ENCODE results near the gene MCU. TPM values are rescaled to one million over a fixed set of nuclear protein-coding genes. Genes with fewer than 3 reads are reported as not detected.

The MCU gene
- total RNA-seq, 1 experiment from 2014 or later = 37.2 TPM

DNA sequence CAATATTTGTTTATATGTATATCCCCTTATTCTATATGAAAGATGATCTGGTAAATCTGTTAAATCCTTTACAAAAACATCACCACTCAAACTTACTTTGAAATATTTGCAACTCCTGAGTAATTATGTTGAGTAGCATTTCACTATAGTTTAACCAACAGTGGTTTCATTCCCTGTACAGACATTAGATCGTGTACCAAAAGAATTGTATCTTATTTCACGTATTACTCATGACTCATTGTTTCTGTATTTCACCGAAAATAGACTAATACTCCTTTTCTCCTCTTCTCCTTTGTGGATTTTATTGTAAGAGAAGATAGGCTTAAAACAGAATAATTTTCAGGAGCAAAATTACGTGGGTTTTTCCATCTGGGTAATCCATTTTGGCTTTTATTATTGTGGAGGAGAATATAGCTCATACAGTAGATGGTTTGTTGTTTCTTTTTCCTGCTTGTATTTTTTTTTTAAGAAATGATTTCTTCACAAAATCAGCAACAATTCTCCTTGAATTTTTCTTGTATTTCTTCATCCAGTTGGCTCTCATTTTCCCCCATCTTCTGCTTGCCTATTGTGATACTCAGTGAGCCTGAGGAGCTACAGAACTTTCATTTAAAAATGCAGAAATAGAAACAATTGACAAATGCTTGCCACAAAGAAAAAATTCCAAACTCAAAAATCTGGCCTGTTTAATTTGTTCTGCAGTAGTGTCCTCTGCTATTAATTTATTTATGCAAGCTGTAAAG is 111.0 kb downstream of the MCU start:
- ATAC-seq = no peak
- no peak for DNase-seq (ENCODE audit: low spot score)
- H3K27me3 Mint-ChIP-seq (ENCODE audit: low read depth) = no peaks in the 10 kb centered on the region
- POLR2A ChIA-PET = no interaction called here
- no peak overlapping the region for H3K4me3 Mint-ChIP-seq
- no peaks in the 10 kb centered on the region for H3K36me3 Mint-ChIP-seq
- H3K27ac Mint-ChIP-seq = peak overlapping the region; percentile 91
- H3K4me1 Mint-ChIP-seq = peaks cover 26% of the 10 kb centered on the region
- no peak for TF ChIP-seq ATF1 (CRISPR knock-in tag; IDR thresholded peaks at IDR 0.05)
- no peak for TF ChIP-seq JUN (CRISPR knock-in tag; IDR thresholded peaks at IDR 0.05)
- no peak for TF ChIP-seq ZNF219 (CRISPR knock-in tag; IDR thresholded peaks at IDR 0.05; ENCODE audit: borderline replicate concordance)
- TF ChIP-seq NR3C1 (CRISPR knock-in tag; conservative IDR thresholded peaks at IDR 0.05; ENCODE audit: low read depth) = no peak
- TF ChIP-seq EMX1 (CRISPR knock-in tag; IDR thresholded peaks at IDR 0.05) = no peak
- CTCF ChIA-PET = interaction anchor here (0.6 to 1.0 kb wide), 2 partner anchors 32 to 107 kb away, joined by 4 to 6 read pairs; no protein-coding TSS in a partner anchor
- H3K9me3 Mint-ChIP-seq = no peaks in the 10 kb centered on the region

DNA sequence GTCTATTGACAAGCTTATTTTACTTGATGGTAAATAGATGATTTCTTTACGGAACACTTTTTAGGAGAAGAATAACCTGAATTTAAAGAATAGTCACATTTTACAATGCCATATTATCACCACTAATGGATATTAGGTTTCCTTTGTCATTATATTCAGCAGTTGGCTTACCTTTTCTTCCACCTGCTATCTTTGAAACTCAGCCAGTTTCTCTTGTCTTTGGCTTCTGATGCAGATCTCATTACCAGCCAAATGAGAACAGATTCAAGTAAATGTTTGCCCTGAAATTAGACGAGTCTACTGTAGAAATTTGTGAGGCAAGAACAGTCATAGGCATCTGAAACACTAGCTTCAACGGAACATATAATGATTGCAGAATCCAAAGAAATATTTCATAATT is 116.1 kb downstream of the MCU start:
- H3K27ac Mint-ChIP-seq = no peak overlapping the region
- no peaks in the 10 kb centered on the region for H3K27me3 Mint-ChIP-seq (ENCODE audit: low read depth)
- ATAC-seq (no peak), DNase-seq (ENCODE audit: low spot score) (no peak)
- H3K9me3 Mint-ChIP-seq = no peaks in the 10 kb centered on the region
- CTCF ChIA-PET = no interaction called here
- H3K36me3 Mint-ChIP-seq = no peaks in the 10 kb centered on the region; the same call in 1 of the 2 replicates
- POLR2A ChIA-PET = no interaction called here
- TF ChIP-seq FOXK1 (CRISPR knock-in tag; IDR thresholded peaks at IDR 0.05) (no peak), IRF2 (CRISPR knock-in tag; IDR thresholded peaks at IDR 0.05; ENCODE audit: borderline replicate concordance, low read depth) (no peak), GRHL2 (CRISPR knock-in tag; IDR thresholded peaks at IDR 0.05; ENCODE audit: insufficient replicate concordance, severe bottlenecking) (no peak), EMX1 (CRISPR knock-in tag; IDR thresholded peaks at IDR 0.05) (no peak), RELA (CRISPR knock-in tag; IDR thresholded peaks at IDR 0.05; ENCODE audit: borderline replicate concordance) (no peak), CREB1 (CRISPR knock-in tag; IDR thresholded peaks at IDR 0.05) (no peak), NR2C2 (CRISPR knock-in tag; IDR thresholded peaks at IDR 0.05) (no peak), JAZF1 (CRISPR knock-in tag; IDR thresholded peaks at IDR 0.05) (no peak), HMGA2 (CRISPR knock-in tag; IDR thresholded peaks at IDR 0.05) (no peak), ZNF423 (CRISPR knock-in tag; IDR thresholded peaks at IDR 0.05) (no peak), ELF4 (CRISPR knock-in tag; IDR thresholded peaks at IDR 0.05; ENCODE audit: low read depth) (no peak), ZNF138 (CRISPR knock-in tag; conservative IDR thresholded peaks at IDR 0.05) (no peak), GTF2I (CRISPR knock-in tag; conservative IDR thresholded peaks at IDR 0.05) (no peak)
- TF ChIP-seq, protein P1, sequence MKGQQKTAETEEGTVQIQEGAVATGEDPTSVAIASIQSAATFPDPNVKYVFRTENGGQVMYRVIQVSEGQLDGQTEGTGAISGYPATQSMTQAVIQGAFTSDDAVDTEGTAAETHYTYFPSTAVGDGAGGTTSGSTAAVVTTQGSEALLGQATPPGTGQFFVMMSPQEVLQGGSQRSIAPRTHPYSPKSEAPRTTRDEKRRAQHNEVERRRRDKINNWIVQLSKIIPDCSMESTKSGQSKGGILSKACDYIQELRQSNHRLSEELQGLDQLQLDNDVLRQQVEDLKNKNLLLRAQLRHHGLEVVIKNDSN (CRISPR knock-in tag; IDR thresholded peaks at IDR 0.05) = no peak
- TF ChIP-seq, protein P2, sequence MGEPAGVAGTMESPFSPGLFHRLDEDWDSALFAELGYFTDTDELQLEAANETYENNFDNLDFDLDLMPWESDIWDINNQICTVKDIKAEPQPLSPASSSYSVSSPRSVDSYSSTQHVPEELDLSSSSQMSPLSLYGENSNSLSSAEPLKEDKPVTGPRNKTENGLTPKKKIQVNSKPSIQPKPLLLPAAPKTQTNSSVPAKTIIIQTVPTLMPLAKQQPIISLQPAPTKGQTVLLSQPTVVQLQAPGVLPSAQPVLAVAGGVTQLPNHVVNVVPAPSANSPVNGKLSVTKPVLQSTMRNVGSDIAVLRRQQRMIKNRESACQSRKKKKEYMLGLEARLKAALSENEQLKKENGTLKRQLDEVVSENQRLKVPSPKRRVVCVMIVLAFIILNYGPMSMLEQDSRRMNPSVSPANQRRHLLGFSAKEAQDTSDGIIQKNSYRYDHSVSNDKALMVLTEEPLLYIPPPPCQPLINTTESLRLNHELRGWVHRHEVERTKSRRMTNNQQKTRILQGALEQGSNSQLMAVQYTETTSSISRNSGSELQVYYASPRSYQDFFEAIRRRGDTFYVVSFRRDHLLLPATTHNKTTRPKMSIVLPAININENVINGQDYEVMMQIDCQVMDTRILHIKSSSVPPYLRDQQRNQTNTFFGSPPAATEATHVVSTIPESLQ (CRISPR knock-in tag; IDR thresholded peaks at IDR 0.05) = no peak
- TF ChIP-seq, protein P3, sequence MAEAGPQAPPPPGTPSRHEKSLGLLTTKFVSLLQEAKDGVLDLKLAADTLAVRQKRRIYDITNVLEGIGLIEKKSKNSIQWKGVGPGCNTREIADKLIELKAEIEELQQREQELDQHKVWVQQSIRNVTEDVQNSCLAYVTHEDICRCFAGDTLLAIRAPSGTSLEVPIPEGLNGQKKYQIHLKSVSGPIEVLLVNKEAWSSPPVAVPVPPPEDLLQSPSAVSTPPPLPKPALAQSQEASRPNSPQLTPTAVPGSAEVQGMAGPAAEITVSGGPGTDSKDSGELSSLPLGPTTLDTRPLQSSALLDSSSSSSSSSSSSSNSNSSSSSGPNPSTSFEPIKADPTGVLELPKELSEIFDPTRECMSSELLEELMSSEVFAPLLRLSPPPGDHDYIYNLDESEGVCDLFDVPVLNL (CRISPR knock-in tag; IDR thresholded peaks at IDR 0.05; ENCODE audit: borderline replicate concordance, low read depth) = no peak
- TF ChIP-seq, protein P4, sequence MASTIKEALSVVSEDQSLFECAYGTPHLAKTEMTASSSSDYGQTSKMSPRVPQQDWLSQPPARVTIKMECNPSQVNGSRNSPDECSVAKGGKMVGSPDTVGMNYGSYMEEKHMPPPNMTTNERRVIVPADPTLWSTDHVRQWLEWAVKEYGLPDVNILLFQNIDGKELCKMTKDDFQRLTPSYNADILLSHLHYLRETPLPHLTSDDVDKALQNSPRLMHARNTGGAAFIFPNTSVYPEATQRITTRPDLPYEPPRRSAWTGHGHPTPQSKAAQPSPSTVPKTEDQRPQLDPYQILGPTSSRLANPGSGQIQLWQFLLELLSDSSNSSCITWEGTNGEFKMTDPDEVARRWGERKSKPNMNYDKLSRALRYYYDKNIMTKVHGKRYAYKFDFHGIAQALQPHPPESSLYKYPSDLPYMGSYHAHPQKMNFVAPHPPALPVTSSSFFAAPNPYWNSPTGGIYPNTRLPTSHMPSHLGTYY (CRISPR knock-in tag; IDR thresholded peaks at IDR 0.05) = no peak
- TF ChIP-seq, protein P5, sequence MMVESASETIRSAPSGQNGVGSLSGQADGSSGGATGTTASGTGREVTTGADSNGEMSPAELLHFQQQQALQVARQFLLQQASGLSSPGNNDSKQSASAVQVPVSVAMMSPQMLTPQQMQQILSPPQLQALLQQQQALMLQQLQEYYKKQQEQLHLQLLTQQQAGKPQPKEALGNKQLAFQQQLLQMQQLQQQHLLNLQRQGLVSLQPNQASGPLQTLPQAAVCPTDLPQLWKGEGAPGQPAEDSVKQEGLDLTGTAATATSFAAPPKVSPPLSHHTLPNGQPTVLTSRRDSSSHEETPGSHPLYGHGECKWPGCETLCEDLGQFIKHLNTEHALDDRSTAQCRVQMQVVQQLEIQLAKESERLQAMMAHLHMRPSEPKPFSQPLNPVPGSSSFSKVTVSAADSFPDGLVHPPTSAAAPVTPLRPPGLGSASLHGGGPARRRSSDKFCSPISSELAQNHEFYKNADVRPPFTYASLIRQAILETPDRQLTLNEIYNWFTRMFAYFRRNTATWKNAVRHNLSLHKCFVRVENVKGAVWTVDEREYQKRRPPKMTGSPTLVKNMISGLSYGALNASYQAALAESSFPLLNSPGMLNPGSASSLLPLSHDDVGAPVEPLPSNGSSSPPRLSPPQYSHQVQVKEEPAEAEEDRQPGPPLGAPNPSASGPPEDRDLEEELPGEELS (CRISPR knock-in tag; IDR thresholded peaks at IDR 0.05) = no peak
- TF ChIP-seq, protein P6, sequence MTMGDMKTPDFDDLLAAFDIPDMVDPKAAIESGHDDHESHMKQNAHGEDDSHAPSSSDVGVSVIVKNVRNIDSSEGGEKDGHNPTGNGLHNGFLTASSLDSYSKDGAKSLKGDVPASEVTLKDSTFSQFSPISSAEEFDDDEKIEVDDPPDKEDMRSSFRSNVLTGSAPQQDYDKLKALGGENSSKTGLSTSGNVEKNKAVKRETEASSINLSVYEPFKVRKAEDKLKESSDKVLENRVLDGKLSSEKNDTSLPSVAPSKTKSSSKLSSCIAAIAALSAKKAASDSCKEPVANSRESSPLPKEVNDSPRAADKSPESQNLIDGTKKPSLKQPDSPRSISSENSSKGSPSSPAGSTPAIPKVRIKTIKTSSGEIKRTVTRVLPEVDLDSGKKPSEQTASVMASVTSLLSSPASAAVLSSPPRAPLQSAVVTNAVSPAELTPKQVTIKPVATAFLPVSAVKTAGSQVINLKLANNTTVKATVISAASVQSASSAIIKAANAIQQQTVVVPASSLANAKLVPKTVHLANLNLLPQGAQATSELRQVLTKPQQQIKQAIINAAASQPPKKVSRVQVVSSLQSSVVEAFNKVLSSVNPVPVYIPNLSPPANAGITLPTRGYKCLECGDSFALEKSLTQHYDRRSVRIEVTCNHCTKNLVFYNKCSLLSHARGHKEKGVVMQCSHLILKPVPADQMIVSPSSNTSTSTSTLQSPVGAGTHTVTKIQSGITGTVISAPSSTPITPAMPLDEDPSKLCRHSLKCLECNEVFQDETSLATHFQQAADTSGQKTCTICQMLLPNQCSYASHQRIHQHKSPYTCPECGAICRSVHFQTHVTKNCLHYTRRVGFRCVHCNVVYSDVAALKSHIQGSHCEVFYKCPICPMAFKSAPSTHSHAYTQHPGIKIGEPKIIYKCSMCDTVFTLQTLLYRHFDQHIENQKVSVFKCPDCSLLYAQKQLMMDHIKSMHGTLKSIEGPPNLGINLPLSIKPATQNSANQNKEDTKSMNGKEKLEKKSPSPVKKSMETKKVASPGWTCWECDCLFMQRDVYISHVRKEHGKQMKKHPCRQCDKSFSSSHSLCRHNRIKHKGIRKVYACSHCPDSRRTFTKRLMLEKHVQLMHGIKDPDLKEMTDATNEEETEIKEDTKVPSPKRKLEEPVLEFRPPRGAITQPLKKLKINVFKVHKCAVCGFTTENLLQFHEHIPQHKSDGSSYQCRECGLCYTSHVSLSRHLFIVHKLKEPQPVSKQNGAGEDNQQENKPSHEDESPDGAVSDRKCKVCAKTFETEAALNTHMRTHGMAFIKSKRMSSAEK (CRISPR knock-in tag; IDR thresholded peaks at IDR 0.05; ENCODE audit: borderline replicate concordance) = no peak
- no peak overlapping the region for H3K4me3 Mint-ChIP-seq
- peaks cover 23% of the 10 kb centered on the region for H3K4me1 Mint-ChIP-seq
